ENCODE results near the gene CNTNAP2. TPM values are rescaled to one million over a fixed set of nuclear protein-coding genes. Genes with fewer than 3 reads are reported as not detected.
A peak's percentile ranks its signal among the peaks of the same experiment; 100 is the strongest.

CNTNAP2 gene
- total and polyA plus RNA-seq, 9 of the 15 experiments (the other 6 are each of a cell fraction or from before 2014, with no cell fraction given) = 0.04 to 0.62 (median 0.09) TPM; not detected in 4

- Histone ChIP-seq H3K27ac (ENCODE audit: extremely low read depth, low read depth, low read length) (no peak overlapping the region), H3K36me3 (ENCODE audit: control insufficient read depth, insufficient read depth, low read length) (no peaks in the 10 kb centered on the region), H2AFZ (ENCODE audit: low read depth, low read length) (no peak overlapping the region), H4K20me1 (replicated peaks; ENCODE audit: control insufficient read depth, insufficient read depth, low read length) (no peaks in the 10 kb centered on the region), H3K4me3 (no peak overlapping the region), H3K79me2 (ENCODE audit: control insufficient read depth, insufficient read depth, low read length) (no peaks in the 10 kb centered on the region), H3K9me3 (replicated peaks; ENCODE audit: control insufficient read depth, insufficient read depth, low read depth, low read length) (no peaks in the 10 kb centered on the region; the same call in 1 of the 2 replicates), H3K4me1 (replicated peaks in 1 of 2; ENCODE audit: control insufficient read depth in 2 of 2, insufficient read depth in 2 of 2, low read length in 2 of 2) (no peaks in the 10 kb centered on the region), H3K27me3 (ENCODE audit: control insufficient read depth in 2 of 2, insufficient read depth in 2 of 2, low read length in 2 of 2) (no peaks in the 10 kb centered on the region), H3K9ac (ENCODE audit: insufficient read depth in 1 of 2, low read depth in 2 of 2, low read length in 2 of 2) (no peak overlapping the region), H3K4me2 (ENCODE audit: insufficient read depth, low read length) (no peak overlapping the region), H3K9me1 (ENCODE audit: control insufficient read depth, insufficient read depth, low read length) (no peaks in the 10 kb centered on the region)
- ChIA-PET POLR2A (no interaction called here), CTCF (ENCODE audit: low intra/inter-chr PET ratio) (no interaction called here)
- ATAC-seq = no peak
- no peak for DNase-seq (ENCODE audit: extremely low read depth in 1 of 4, low spot score in 3 of 4)
- BruUV-seq (replicated peaks) = no TSS peak
- intact Hi-C loops (cut with micrococcal nuclease) (no loop called here), in situ Hi-C loops (cut with MboI) (no loop called here)
- FAIRE-seq = no peak
- WGBS (ENCODE audit: insufficient coverage, low coverage, missing lambda C conversion rate) = 0% methylated on average over 2 of the region's 2 CpGs
- TF ChIP-seq POLR3G (IDR thresholded peaks at IDR 0.05; ENCODE audit: extremely low read depth, insufficient read length, insufficient replicate concordance) = no peak
- no peak for TF ChIP-seq ARID2 (IDR thresholded peaks at IDR 0.05)
- TF ChIP-seq, protein P1, sequence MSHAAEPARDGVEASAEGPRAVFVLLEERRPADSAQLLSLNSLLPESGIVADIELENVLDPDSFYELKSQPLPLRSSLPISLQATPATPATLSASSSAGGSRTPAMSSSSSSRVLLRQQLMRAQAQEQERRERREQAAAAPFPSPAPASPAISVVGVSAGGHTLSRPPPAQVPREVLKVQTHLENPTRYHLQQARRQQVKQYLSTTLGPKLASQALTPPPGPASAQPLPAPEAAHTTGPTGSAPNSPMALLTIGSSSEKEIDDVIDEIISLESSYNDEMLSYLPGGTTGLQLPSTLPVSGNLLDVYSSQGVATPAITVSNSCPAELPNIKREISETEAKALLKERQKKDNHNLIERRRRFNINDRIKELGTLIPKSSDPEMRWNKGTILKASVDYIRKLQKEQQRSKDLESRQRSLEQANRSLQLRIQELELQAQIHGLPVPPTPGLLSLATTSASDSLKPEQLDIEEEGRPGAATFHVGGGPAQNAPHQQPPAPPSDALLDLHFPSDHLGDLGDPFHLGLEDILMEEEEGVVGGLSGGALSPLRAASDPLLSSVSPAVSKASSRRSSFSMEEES (CRISPR knock-in tag; IDR thresholded peaks at IDR 0.05) = peak; percentile 46; the same call in 1 of the 2 replicates
Observed at GRCh38 chr7:146249272-146249671, 132.7 kb downstream of the CNTNAP2 start.

- H3K4me3 ChIP-seq = no peak overlapping the region
- intact Hi-C loops (cut with micrococcal nuclease) = no loop called here
- H3K79me2 ChIP-seq (ENCODE audit: control insufficient read depth, insufficient read depth, low read length) = no peaks in the 10 kb centered on the region
- H3K9me1 ChIP-seq (ENCODE audit: control insufficient read depth, insufficient read depth, low read length) = no peaks in the 10 kb centered on the region
- no peaks in the 10 kb centered on the region for H3K27me3 ChIP-seq (ENCODE audit: control insufficient read depth in 2 of 2, insufficient read depth in 2 of 2, low read length in 2 of 2)
- H3K4me1 ChIP-seq (replicated peaks in 1 of 2; ENCODE audit: control insufficient read depth in 2 of 2, insufficient read depth in 2 of 2, low read length in 2 of 2) = no peaks in the 10 kb centered on the region
- ChIA-PET POLR2A (no interaction called here), CTCF (ENCODE audit: low intra/inter-chr PET ratio) (no interaction called here)
- no peak overlapping the region for H3K9ac ChIP-seq (ENCODE audit: insufficient read depth in 1 of 2, low read depth in 2 of 2, low read length in 2 of 2)
- no peak for DNase-seq (ENCODE audit: extremely low read depth in 1 of 4, low spot score in 3 of 4)
- H3K36me3 ChIP-seq (ENCODE audit: control insufficient read depth, insufficient read depth, low read length) = no peaks in the 10 kb centered on the region
- H2AFZ ChIP-seq (ENCODE audit: low read depth, low read length) = no peak overlapping the region
- no peaks in the 10 kb centered on the region for H3K9me3 ChIP-seq (replicated peaks; ENCODE audit: control insufficient read depth, insufficient read depth, low read depth, low read length)
- H3K27ac ChIP-seq (ENCODE audit: extremely low read depth, low read depth, low read length) = no peak overlapping the region
- no peak for ATAC-seq
- H4K20me1 ChIP-seq (replicated peaks; ENCODE audit: control insufficient read depth, insufficient read depth, low read length) = no peaks in the 10 kb centered on the region
- in situ Hi-C loops (cut with MboI) = no loop called here
- no peak for FAIRE-seq
- WGBS (ENCODE audit: insufficient coverage, low coverage, missing lambda C conversion rate) = 0% methylated on average over 3 of the region's 3 CpGs
- BruUV-seq (replicated peaks) = no TSS peak
- no peak overlapping the region for H3K4me2 ChIP-seq (ENCODE audit: insufficient read depth, low read length)
- TF ChIP-seq NKRF (IDR thresholded peaks at IDR 0.05; ENCODE audit: borderline replicate concordance) = no peak
- TF ChIP-seq HCFC1 (IDR thresholded peaks at IDR 0.05; ENCODE audit: low read depth, low read length) = no peak
- no peak for TF ChIP-seq ZNF586 (CRISPR knock-in tag; conservative IDR thresholded peaks at IDR 0.05)
- TF ChIP-seq ZSCAN29 (IDR thresholded peaks at IDR 0.05) = no peak
- no peak for TF ChIP-seq PML (IDR thresholded peaks at IDR 0.05; ENCODE audit: low read length)
- no peak for TF ChIP-seq CBFA2T2 (conservative IDR thresholded peaks at IDR 0.05)
- TF ChIP-seq ZNF175 (CRISPR knock-in tag; IDR thresholded peaks at IDR 0.05; ENCODE audit: low read depth) = no peak
- TF ChIP-seq CBX8 (IDR thresholded peaks at IDR 0.05; ENCODE audit: borderline replicate concordance, extremely low read depth, low read depth, low read length, poor library complexity, severe bottlenecking) = no peak
- TF ChIP-seq GABPA (tag; conservative IDR thresholded peaks at IDR 0.05; ENCODE audit: low read depth) = no peak
- TF ChIP-seq XRCC4 (IDR thresholded peaks at IDR 0.05; ENCODE audit: extremely low read depth, insufficient read depth, insufficient read length) = no peak
- no peak for TF ChIP-seq ZZZ3 (IDR thresholded peaks at IDR 0.05)
- no peak for TF ChIP-seq GTF2A2 (tag; IDR thresholded peaks at IDR 0.05)
Observed at GRCh38 chr7:146255609-146256008, 139.0 kb downstream of the CNTNAP2 start.
